Measurements from ENCODE around the gene REX1BD. TPM values are rescaled to one million over a fixed set of nuclear protein-coding genes. Genes with fewer than 3 reads are reported as not detected.
"Not testable (repeated sequence)": the region's sequence is repeated elsewhere in the genome, so short reads cannot be mapped to it uniquely, and the experiment has no call there.

The REX1BD gene
- total and polyA plus RNA-seq, 4 donors: 22.9 to 192 (median 50.2) TPM

DNA sequence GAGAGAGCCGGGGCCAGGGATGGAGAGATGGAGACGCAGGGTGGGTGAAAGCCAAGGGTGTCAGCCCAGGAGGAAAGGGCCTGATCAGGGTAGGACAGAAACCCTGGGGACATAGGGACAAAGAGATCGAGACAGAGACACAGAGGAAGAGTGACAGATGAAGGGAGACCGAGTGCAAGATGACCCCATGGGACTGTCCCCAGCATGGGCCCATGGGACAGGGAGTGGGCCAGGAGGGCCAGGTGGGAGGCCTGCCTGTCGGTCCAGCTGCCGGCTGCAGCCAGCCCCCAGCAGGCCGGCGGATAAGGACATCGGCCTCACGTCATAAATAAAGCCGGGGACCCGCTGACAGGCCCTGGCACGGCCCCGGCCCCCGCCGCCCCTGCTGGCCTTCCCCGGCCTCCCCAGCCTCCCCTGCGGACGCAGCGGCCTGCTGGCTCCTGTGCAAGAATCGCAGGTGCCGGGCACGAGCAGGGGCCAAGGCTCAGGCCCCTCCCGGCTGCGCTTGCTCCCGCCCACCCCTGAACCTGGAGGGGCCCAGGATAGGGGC is 6.3 kb downstream of the REX1BD start:
- no peak for ATAC-seq (ENCODE audit: low FRiP score)
- H3K36me3 ChIP-seq (ENCODE audit: control insufficient read depth in 1 of 2, insufficient read depth in 2 of 2, low read length in 1 of 2): no peaks in the 10 kb centered on the region
- intact Hi-C loops (cut with DNase I): loop anchor here (2.0 to 10.0 kb wide), 4 partner anchors 82 to 252 kb away; partner anchors contain the start of gene CRTC1 (in 1 of the 2)
- no peaks in the 10 kb centered on the region for H3K4me1 ChIP-seq (ENCODE audit: control insufficient read depth in 1 of 2, insufficient read depth in 2 of 2, low read length in 2 of 2)
- 10 to 13% methylated on average over 21 to 26 of the region's 26 CpGs for WGBS, 2 donors
- no peaks in the 10 kb centered on the region for H3K9me3 ChIP-seq (ENCODE audit: control insufficient read depth, low read length)
- H3K4me3 ChIP-seq (ENCODE audit: low read length in 2 of 2): no peak overlapping the region
- no peaks in the 10 kb centered on the region for H3K27me3 ChIP-seq (ENCODE audit: control insufficient read depth in 1 of 2, insufficient read depth in 2 of 2, low read length in 1 of 2)
- no peak overlapping the region for H3K27ac ChIP-seq (ENCODE audit: low read depth in 1 of 2, low read length in 2 of 2)
- DNase-seq: no peak

DNA sequence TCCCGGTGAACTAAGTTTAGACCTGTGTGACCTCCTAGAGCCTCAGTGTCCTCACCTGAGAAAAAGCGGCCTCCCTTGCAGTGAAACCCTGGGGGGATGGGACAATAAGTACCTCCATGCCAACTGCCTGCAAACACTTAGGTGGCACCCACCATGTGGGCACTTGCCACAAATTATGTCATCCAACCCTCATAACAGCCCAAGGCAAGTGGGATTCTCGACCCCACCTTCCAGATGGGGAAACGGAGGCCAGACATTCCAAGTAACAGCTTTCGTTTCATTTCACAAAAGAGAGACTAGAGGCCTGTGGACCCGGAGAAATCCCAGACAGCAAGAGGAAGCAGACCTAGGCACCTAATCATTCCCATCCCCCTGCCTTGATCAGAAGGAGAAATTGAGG is 6.9 kb downstream of the REX1BD start:
- intact Hi-C loops (cut with DNase I): loop anchor here (2.0 to 10.0 kb wide), 3 partner anchors 82 to 251 kb away; no protein-coding TSS in a partner anchor
- H3K27ac ChIP-seq (ENCODE audit: low read depth in 1 of 2, low read length in 2 of 2): no peak overlapping the region

DNA sequence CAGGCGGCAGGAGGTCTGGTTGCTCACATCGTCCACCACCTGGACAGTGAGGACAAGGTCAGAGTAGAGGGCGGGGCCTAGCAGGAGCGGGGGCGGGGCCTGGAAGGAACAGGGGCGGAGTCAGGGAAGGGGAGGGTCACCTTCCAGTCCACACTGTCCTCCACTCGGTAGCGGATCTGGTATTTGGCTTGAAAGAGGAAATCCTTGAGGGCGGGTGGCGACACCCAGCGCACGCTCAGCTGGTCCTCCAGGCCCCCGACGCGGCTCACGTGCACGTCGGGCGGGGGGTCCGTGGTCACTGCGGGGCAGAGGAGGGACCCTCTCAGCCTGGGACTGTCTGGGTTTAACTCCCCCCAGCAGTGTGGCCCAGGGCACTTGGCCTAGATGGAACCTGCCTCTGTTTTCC is 8.2 kb downstream of the REX1BD start:
- ATAC-seq (ENCODE audit: low FRiP score) (peak; percentile 3), DNase-seq (peak in 1 of 2 donors; percentile 63)
- 17 to 24% methylated on average over 17 to 21 of the region's 21 CpGs for WGBS, 2 donors
- Histone ChIP-seq H3K27ac (ENCODE audit: low read depth in 1 of 2, low read length in 2 of 2) (no peak overlapping the region), H3K9me3 (ENCODE audit: control insufficient read depth, low read length) (no peaks in the 10 kb centered on the region), H3K4me3 (ENCODE audit: low read length in 2 of 2) (no peak overlapping the region), H3K4me1 (ENCODE audit: control insufficient read depth in 1 of 2, insufficient read depth in 2 of 2, low read length in 2 of 2) (no peaks in the 10 kb centered on the region), H3K36me3 (ENCODE audit: control insufficient read depth in 1 of 2, insufficient read depth in 2 of 2, low read length in 1 of 2) (no peaks in the 10 kb centered on the region), H3K27me3 (ENCODE audit: control insufficient read depth in 1 of 2, insufficient read depth in 2 of 2, low read length in 1 of 2) (no peaks in the 10 kb centered on the region)
- intact Hi-C loops (cut with DNase I): loop anchor here in 1 of 2 donors (5.0 to 10.0 kb wide), 2 partner anchors 81 to 248 kb away; no protein-coding TSS in a partner anchor

More for the DNA sequence above, 6.9 kb downstream of the REX1BD start:
- DNase-seq: no peak
- ATAC-seq (ENCODE audit: low FRiP score): no peak
- Histone ChIP-seq H3K27me3 (ENCODE audit: control insufficient read depth in 1 of 2, insufficient read depth in 2 of 2, low read length in 1 of 2) (no peaks in the 10 kb centered on the region), H3K4me1 (ENCODE audit: control insufficient read depth in 1 of 2, insufficient read depth in 2 of 2, low read length in 2 of 2) (no peaks in the 10 kb centered on the region), H3K4me3 (ENCODE audit: low read length in 2 of 2) (no peak overlapping the region), H3K36me3 (ENCODE audit: control insufficient read depth in 1 of 2, insufficient read depth in 2 of 2, low read length in 1 of 2) (no peaks in the 10 kb centered on the region), H3K9me3 (ENCODE audit: control insufficient read depth, low read length) (no peaks in the 10 kb centered on the region)
- 76 to 77% methylated on average over 6 of the region's 6 CpGs for WGBS, 2 donors

DNA sequence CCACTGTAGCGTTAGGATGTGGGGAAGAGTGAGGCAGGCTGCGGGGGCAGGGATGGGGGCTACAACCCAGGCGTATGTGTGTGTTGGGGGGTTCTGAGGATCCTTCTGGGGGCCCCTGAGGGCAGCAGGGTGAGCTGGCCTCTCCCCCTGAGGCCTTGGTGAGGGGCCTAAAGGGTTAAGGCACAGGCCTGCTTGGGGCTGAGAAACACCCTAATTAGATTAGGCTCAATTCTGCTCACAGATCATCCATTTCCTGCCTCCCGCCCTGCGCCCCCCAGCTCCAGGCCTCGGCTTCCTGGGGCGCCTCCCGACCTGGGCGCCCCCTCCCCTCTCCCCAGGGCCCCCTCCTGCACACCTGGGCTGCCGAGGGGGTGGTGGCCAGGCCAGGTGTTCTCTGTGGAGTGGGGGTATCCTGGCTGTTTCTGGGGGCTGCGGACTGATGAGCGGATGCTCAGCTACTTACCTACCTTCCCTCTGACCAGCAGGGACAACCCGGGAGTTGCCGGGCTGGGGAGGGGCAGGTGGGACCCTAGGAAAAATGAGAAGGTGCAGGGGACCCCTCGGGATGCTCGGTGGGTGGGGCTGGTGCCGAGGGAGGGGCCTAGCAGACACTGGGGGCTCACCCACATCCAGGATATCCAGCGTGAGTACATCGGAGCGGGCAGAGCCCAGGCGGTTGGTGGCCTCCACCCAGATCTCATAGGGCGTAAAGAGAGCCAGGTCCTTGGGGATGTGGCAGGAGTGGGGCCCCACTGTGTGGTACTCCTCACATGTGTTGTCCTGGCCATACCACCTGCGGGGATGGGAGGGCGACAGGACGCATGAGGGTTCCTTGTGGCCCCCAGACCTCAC is 9.4 kb downstream of the REX1BD start:
- WGBS, 2 donors: 48 to 49% methylated on average over 19 to 25 of the region's 25 CpGs
- Histone ChIP-seq H3K36me3 (ENCODE audit: control insufficient read depth in 1 of 2, insufficient read depth in 2 of 2, low read length in 1 of 2) (no peaks in the 10 kb centered on the region), H3K4me1 (ENCODE audit: control insufficient read depth in 1 of 2, insufficient read depth in 2 of 2, low read length in 2 of 2) (no peaks in the 10 kb centered on the region), H3K9me3 (ENCODE audit: control insufficient read depth, low read length) (no peaks in the 10 kb centered on the region), H3K27me3 (ENCODE audit: control insufficient read depth in 1 of 2, insufficient read depth in 2 of 2, low read length in 1 of 2) (no peaks in the 10 kb centered on the region), H3K4me3 (ENCODE audit: low read length in 2 of 2) (no peak overlapping the region), H3K27ac (ENCODE audit: low read depth in 1 of 2, low read length in 2 of 2) (no peak overlapping the region)
- ATAC-seq (ENCODE audit: low FRiP score): no peak
- intact Hi-C loops (cut with DNase I): loop anchor here in 1 of 2 donors (5.0 to 10.0 kb wide), 2 partner anchors 79 to 247 kb away; no protein-coding TSS in a partner anchor
- no peak for DNase-seq

DNA sequence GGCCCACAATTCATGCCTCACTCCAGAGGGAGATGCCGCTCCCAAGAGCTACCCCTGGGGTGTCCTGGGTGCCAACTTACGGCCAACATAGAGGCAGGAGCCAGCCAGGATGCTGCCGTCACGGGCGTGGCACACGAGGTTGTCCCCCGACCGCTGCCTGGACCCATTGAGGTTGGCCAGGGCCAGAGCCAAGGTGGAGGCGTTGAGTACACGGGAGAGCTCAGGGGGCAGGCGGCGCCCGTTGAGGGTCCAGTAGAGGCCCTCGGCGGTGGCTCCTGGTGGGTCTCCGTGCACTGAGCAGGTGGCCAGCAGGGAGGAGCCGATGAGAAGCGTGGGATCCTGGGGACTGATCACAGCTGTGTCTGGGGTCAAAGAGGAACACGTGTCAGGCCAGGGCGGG is 10.9 kb downstream of the REX1BD start:
- Histone ChIP-seq H3K27me3 (ENCODE audit: control insufficient read depth in 1 of 2, insufficient read depth in 2 of 2, low read length in 1 of 2) (no peaks in the 10 kb centered on the region), H3K4me1 (ENCODE audit: control insufficient read depth in 1 of 2, insufficient read depth in 2 of 2, low read length in 2 of 2) (no peaks in the 10 kb centered on the region), H3K9me3 (ENCODE audit: control insufficient read depth, low read length) (no peaks in the 10 kb centered on the region), H3K4me3 (ENCODE audit: low read length in 2 of 2) (no peak overlapping the region), H3K36me3 (ENCODE audit: control insufficient read depth in 1 of 2, insufficient read depth in 2 of 2, low read length in 1 of 2) (no peaks in the 10 kb centered on the region), H3K27ac (ENCODE audit: low read depth in 1 of 2, low read length in 2 of 2) (no peak overlapping the region)
- ATAC-seq (ENCODE audit: low FRiP score) (no peak), DNase-seq (no peak)
- intact Hi-C loops (cut with DNase I): loop anchor here in 1 of 2 donors (5.0 to 10.0 kb wide), 2 partner anchors 78 to 245 kb away; no protein-coding TSS in a partner anchor
- 88 to 91% methylated on average over 20 of the region's 20 CpGs for WGBS, 2 donors

DNA sequence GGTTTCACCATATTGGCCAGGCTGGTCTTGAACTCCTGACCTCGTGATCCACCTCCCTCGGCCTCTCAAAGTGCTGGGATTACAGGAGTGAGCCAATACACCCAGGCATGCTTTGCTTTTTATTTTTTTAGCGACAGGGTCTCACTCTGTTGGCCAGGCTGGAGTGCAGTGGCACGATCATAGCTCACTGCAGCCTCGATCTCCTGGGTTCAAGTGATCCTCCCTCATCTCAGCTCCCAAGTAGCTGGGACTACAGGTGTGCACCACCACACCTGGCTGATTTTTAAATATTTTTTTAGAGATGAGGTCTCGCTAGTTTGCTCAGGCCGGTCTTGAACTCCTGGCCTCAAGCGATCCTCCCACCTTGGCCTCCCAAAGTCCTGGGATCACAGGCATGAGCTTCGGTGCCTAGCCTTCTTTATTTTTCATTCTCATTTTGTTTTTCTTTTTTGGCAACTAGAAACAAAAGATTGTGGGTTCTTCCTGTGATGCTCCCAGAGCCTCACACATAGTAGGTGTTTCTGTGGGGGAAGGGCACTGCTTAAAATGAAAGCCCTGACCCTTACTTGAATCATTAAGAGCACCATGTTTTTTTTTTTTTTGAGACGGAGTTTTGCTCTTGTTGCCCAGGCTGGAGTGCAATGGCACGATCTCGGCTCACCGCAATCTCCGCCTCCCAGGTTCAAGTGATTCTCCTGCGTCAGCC is 12.2 kb downstream of the REX1BD start:
- H3K27me3 ChIP-seq (ENCODE audit: control insufficient read depth in 1 of 2, insufficient read depth in 2 of 2, low read length in 1 of 2); ATAC-seq (ENCODE audit: low FRiP score); H3K4me1 ChIP-seq (ENCODE audit: control insufficient read depth in 1 of 2, insufficient read depth in 2 of 2, low read length in 2 of 2); H3K9me3 ChIP-seq (ENCODE audit: control insufficient read depth, low read length); intact Hi-C loops (cut with DNase I); H3K4me3 ChIP-seq (ENCODE audit: low read length in 2 of 2); H3K36me3 ChIP-seq (ENCODE audit: control insufficient read depth in 1 of 2, insufficient read depth in 2 of 2, low read length in 1 of 2); H3K27ac ChIP-seq (ENCODE audit: low read depth in 1 of 2, low read length in 2 of 2); DNase-seq: not testable (repeated sequence)
- 91 to 92% methylated on average over 15 of the region's 15 CpGs for WGBS, 2 donors

DNA sequence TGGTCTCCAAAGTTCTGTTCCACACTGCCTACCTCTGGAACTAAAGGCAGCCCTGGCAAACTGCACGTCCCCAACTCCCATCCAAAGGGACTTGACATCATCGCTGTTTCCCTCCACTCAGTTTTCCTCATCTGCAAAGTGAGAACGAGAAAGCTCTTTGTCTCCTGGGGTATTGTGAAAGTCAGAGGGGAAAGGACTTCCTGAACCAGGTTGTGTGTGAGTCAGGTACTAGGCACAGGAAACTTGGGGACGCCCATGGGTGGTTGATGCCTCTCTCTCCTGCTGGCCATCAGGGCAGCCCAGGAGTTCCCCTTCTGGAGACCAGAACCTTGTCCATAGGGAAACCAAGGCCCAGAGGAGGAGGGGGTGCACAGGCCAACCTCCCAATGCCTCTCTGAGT is 13.3 kb downstream of the REX1BD start:
- WGBS, 2 donors: 88 to 91% methylated on average over 4 of the region's 4 CpGs
- no peak for DNase-seq
- Histone ChIP-seq H3K4me3 (ENCODE audit: low read length in 2 of 2) (no peak overlapping the region), H3K9me3 (ENCODE audit: control insufficient read depth, low read length) (no peaks in the 10 kb centered on the region), H3K27me3 (ENCODE audit: control insufficient read depth in 1 of 2, insufficient read depth in 2 of 2, low read length in 1 of 2) (no peaks in the 10 kb centered on the region), H3K36me3 (ENCODE audit: control insufficient read depth in 1 of 2, insufficient read depth in 2 of 2, low read length in 1 of 2) (no peaks in the 10 kb centered on the region), H3K4me1 (ENCODE audit: control insufficient read depth in 1 of 2, insufficient read depth in 2 of 2, low read length in 2 of 2) (no peaks in the 10 kb centered on the region), H3K27ac (ENCODE audit: low read depth in 1 of 2, low read length in 2 of 2) (no peak overlapping the region)
- intact Hi-C loops (cut with DNase I): no loop called here
- ATAC-seq (ENCODE audit: low FRiP score): no peak

DNA sequence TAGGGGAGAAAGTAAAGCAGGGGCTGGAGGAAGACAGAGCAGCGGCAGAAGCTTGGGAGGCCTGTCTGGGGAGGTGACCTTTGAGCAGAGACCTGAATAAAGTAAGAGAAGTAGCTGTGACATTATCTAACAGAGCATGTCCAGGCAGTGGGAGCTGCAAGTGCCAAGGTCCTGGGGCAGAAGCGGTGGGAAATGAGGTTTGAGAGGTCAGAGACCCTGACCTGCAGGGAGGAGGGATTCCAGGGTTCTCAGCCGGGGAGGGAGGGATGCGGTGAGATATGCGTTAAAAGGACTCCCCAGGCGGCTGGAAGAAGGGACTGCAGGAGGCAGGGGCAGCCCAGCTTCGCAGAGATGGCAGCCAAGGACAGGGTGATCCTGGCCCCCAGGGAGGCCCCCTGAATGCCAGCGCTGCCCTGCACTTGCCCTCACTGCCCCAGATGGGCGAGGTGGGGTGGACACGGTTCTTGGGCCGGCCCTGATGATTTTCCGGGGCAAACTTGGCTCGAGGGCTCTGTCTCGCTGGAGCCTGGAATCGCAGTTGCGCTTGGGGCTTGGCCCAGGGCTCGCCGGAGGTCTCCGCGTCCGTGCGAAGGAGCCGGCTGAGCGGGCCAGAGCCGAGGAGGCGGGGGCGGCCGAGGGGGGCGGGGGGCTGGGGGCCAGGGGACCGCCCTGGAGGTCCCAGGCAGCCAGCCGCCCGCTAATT is 14.8 kb downstream of the REX1BD start:
- 8 to 13% methylated on average over 20 to 32 of the region's 32 CpGs for WGBS, 2 donors
- DNase-seq (no peak), ATAC-seq (ENCODE audit: low FRiP score) (no peak)
- Histone ChIP-seq H3K27me3 (ENCODE audit: control insufficient read depth in 1 of 2, insufficient read depth in 2 of 2, low read length in 1 of 2) (no peaks in the 10 kb centered on the region), H3K9me3 (ENCODE audit: control insufficient read depth, low read length) (no peaks in the 10 kb centered on the region), H3K4me3 (ENCODE audit: low read length in 2 of 2) (no peak overlapping the region), H3K4me1 (ENCODE audit: control insufficient read depth in 1 of 2, insufficient read depth in 2 of 2, low read length in 2 of 2) (no peaks in the 10 kb centered on the region), H3K36me3 (ENCODE audit: control insufficient read depth in 1 of 2, insufficient read depth in 2 of 2, low read length in 1 of 2) (no peaks in the 10 kb centered on the region), H3K27ac (ENCODE audit: low read depth in 1 of 2, low read length in 2 of 2) (no peak overlapping the region)
- intact Hi-C loops (cut with DNase I): no loop called here
